Measurements from ENCODE around the gene HIBADH.
"Not testable (repeated sequence)": the region's sequence is repeated elsewhere in the genome, so short reads cannot be mapped to it uniquely, and the experiment has no call there.

HIBADH gene

DNA sequence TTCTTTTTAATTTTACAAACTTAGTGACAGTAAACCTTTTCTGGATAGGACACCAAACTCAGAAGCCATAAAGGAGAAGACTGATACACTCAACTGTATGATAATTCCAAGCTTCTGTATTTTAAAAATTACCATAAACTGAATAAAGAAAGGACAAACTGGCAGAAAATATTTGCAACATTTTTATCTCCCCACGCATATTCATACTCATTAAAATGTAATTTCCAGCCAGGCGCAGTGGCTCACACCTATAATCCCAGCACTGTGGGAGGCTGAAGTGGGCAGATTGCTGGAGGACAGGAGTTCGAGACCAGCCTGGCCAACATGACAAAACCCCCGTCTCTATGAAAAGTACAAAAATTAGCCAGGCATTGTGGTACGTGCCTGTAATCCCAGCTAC, 67.7 kb downstream of the HIBADH start:
- no peak for DNase-seq (ENCODE audit: low read depth)

DNA sequence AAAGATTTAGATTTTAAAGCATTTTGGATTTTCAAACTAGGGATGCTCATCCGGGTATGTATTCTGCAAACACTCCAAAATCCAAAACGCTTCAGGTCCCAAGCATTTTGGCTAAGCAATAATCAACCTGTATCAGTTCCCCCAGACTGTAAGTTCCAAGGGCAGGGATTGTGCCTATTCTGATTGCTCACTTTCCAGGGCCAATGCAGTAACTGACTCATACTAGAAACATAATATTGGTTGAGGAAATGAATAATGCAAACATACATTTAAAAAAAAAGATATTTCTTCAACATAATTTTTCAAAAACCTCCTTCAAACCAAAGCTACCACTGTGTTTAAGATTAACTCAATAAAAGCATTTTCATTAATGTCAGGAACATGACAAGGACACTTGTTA, 69.5 kb downstream of the HIBADH start:
- no peak for DNase-seq (ENCODE audit: low read depth)

DNA sequence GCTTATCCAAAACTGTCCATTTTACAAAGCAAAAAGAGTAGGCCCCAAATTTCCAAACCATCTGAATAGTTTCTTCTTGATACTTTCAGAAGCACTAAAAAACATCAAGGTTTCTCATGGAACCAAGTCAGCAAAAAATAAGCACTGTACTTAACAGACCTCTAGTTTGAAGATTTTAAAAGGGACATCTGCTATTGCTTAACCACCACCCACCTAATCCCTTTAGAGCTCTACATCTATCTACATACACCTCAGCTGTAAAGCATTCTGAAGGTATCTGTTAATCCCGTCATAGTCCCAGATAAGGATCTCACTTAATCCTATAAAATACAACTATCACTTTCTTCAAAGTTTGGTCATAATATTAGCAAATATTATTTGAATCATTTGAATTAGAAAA, 72.3 kb downstream of the HIBADH start:
- DNase-seq (ENCODE audit: low read depth) = no peak

DNA sequence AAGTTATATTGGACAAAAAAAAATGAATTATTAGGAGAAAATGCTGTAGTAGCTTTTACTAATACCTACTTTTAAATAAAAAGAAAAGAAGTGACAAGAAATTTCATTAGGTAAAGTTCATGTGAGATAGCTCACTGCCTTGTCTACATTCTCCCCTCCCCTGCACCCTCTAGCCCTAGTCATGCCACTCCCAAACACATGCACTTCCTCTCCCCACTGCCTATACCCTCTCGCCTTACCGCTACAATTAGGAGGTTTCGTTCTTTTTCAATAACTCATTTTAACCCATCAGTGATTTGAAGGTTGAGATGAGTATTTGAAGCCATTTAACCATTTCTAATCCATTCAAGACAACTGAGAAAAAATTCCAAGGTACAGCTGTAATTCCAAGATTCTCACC, 75.3 kb downstream of the HIBADH start:
- DNase-seq (ENCODE audit: low read depth) = no peak

DNA sequence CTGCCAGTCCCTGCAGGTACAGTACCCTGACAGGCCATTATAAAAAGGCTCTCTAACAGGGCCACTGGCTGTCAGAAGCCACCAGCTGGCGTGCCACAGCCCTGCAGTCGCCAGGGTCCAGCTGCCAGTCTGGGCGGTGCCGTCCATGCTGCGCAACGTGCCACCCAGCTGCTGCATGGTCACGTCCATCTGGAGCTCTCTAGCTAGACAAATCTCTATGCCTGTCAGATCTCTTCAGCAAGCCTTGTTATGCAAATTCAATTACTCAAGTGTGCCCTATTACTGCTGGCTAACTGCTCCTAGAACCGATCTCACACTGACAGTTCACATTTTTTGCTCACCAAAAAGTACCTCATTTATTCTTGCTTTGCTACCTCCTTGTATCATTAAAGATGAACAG, 75.9 kb downstream of the HIBADH start:
- DNase-seq (ENCODE audit: low read depth) = no peak

DNA sequence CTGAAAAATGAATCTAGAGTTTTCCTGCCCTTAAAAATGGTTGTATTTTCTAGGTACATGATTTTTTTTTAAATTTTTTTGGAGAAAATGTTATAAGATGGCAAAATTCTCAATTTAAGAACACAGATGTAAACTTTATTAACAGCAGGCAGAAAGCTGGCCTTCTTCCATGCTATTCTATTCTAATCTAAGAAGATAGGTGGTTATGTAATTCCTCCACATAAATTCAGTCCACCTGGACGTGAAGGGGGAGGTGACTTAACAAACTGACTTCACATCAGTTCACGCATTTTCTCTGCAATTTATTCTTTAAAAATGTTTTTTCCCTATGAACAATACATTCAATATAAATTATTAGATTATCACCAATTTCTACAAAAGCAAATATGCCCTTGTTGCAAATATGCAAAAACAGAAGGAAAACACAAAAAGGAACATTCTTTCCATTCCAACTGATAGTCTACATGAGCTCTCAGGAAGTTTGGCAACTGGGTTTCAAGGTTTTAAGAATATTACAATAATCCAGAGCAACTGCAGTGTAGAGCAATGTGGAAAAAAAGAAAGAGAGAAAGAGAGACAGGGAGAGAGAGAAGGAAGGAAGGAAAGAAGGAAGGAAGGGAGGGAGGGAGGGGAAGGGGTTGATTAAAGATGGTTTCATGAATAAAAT, 76.8 kb downstream of the HIBADH start:
- no peak for DNase-seq (ENCODE audit: low read depth)

DNA sequence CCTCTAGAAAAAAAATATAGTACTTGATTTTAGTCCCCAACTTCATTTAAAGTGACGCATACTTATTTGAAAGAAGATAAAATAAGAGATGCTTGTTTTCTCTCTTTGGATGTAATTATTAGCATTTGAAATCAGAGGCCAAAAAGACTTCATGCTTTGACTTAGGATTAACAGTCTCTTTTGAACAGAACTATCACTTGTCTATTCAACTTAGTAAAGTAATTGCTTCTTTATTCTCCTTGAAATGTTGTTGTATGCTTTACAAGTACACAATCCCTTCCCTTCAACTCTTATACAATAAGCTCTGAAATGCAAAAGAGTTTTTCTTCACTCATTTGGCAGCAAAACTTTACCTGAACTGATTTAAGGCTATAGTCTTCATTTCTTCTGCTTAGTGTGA, 80.8 kb downstream of the HIBADH start:
- no peak for DNase-seq (ENCODE audit: low read depth)

DNA sequence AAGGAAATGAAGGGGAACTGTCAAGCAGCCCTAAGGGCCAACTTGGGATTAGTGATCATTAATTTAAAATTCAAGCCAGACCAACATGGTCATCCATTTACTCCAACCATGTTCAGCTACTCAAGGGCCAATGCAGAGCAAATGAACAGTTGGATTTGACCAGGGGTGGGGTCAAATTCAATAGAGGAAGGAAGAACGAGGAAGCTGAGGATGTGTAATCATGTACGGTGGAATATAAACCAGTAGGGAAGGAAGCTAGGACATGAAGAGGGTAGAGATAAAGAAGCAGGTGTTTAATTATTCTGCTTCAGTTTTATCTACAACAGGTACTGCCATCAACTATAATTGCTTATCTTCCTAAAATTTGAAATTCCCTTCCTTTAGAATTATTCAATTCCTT, 81.6 kb downstream of the HIBADH start:
- DNase-seq (ENCODE audit: low read depth) = no peak

DNA sequence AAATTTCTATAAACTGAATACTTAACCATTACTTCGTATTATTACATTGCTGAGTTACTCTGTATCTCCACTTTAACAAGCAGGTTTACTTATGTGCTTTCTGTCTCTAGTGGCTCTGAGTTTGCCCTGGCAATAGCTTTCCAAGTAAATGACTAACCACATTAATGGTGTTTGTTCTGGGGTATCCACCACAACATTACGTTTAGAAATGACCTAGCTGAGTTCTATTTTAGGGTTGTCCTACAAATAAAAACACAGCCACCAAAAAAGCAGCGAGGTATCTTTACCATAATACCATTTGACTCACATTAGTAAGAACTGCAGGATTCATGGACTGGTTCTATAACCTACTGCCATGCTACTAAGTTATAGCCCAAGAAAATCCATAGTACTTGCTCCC, 83.1 kb downstream of the HIBADH start:
- no peak for DNase-seq (ENCODE audit: low read depth)

DNA sequence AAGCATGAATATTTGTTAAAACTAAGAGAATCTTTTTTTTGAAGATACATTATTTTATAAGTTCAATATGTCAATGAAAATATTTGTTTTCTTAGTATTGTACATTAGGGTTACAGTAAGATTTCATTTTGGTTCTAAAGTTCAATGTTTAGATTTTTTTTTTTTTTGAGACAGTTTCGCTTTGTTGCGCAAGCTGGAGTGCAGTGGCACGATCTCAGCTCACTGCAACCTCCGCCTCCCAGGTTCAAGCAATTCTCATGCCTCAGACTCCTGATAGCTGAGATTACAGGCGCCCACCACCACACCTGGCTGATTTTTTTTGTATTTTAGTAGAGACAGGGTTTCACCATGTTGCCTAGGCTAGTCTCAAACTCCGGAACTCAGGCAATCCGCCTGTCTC, 84.5 kb downstream of the HIBADH start:
- not testable (repeated sequence) for DNase-seq (ENCODE audit: low read depth)

DNA sequence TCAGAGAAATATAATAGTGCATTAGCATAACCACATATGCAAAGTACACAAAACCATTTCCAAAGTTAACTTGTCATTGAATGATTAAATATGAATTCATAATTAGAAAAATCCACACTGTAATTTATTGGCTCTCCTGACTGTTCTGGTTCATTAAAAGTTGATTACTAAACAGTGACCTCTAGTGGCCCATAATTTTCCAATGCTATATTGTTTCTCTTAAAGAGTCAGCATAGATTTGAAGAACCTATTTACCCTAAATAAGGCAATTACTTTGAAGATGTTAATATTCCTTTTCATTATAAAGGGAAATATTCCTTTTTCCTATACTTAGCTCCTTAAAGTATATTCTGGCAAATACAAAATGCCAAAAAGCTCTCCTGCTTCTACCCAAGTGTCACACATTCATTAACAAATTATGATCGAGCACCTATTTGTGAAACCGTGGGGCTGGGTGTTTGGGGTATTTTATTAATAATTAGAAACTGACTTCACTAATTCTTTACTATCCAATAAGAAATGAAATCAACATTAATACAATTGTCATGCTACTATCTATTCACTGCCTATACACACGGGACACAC, 86.2 kb downstream of the HIBADH start:
- DNase-seq (ENCODE audit: low read depth) = no peak

DNA sequence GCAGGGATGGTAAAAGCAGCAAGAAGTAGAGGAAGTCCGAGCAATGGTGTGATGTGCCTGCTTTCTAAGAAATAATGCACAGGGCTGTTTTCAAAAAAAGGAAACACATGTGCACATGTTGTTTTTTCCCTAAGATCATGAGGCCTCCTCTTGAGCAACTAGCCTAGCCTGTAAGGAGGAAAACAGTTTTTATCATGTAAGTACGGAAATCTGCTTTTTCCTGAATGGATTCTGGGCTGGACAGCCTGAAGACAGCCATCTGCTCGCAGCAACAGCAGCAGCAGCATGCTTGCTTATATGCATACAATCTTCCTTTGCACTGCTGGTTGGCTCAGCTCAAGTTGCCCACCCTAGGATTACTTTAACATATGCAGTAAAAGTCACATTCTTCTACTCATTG, 87.1 kb downstream of the HIBADH start:
- no peak for DNase-seq (ENCODE audit: low read depth)

DNA sequence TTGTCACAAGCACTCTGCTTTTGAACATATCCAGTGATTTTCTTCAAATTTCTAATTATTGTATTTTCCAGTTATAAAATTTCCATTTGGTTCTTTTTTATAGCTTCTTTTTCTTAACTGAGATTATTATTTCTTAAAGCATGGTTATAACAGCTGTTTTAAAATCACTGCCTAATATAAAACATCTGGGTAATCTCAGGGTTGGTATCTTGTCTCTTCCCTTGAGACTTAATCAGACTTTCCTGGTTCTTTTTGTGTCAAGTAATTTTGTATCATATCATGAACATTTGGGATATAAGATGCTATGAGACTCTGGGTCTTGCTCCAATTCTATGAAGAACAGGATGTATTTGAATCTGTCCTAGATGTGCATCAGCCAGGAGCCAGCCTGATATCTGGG, 93.6 kb downstream of the HIBADH start:
- no peak for DNase-seq (ENCODE audit: low read depth)

DNA sequence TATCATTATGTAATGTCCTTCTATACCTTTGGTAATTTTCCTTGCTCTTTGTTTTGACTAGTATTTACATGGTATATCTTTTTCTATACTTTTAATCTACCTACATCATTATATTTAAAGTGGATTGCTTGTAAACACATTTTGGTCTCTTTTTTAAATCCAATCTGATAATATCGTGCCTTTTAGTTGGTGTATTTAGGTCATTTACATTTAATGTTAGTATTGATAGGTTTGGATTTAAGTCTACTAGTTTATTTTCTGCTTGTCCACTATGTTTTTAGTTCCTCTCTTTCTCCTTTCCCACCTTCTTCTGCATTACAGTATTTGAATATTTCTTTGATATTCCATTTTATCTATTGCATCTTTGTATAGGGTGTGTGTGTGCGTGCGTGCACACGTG, 95.4 kb downstream of the HIBADH start:
- no peak for DNase-seq (ENCODE audit: low read depth)

DNA sequence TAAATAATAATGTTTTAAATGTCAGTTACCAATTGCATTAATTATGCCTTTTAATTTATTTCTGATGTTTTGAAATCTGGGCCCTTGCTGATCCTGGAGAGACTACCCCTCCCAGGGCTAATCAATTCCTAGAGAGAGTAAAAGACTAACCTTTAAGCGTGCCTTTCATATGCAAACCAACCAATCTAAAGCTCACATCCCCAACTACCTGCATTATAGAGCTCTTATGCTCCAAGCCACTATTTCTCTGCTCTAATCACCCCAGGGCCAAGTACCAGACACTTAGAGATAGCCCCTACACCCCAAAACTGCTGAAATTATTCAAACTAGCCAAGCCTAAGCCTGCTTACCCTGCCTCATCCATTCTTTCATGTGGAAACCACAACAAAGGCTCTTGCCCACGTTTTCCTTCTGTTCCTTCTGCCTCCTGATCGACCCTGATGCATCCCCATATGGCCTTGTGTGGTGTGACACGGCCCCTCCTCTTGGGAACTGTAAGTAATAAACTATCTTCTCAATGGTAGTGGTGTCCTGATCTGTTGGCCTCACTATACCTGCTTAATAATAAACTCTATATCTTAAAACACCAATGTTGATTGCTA, 97.7 kb downstream of the HIBADH start:
- no peak for DNase-seq (ENCODE audit: low read depth)

DNA sequence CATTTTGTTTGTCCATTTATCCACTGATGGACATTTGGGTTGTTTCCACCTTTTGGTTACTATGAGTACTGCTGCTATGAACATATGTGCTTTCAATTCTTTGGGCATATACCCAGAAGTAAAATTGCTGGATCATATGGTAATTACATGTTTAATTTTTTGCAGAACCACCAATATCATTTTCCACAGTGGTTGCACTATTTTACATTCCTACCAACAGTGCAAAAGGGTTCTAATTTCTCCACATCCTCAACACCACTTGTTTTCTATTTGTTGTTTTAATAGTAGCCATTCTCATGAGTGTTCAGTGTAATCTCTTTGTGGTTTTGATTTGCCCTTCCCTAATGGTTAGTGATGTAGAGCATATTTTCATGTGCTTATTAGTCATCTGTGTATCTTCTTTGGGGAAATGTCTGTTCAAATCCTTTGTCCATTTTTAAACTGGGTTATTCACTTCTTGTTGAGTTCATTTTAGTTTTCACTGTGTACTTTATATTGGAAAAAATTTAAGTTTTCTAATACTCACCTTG, 101.9 kb downstream of the HIBADH start:
- DNase-seq (ENCODE audit: low read depth) = no peak

DNA sequence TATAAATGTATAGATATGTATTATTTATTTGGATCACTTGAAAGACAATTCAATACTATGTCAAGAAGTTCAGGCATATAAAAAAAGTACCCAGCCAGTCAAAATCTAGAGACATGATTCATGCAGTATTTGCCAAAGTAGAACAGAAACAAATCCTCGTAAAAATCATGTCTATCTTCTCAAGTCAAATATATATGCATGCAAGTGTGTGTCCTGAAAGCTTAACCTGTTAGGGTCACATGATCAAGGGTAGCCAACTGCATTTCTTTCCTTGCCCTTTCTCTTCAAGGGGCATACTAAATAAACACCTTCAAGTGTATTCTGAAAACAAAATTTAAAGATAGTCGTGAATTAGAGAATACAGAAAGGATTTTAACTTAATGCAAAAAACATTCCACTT, 107.0 kb downstream of the HIBADH start:
- no peak for DNase-seq (ENCODE audit: low read depth)

DNA sequence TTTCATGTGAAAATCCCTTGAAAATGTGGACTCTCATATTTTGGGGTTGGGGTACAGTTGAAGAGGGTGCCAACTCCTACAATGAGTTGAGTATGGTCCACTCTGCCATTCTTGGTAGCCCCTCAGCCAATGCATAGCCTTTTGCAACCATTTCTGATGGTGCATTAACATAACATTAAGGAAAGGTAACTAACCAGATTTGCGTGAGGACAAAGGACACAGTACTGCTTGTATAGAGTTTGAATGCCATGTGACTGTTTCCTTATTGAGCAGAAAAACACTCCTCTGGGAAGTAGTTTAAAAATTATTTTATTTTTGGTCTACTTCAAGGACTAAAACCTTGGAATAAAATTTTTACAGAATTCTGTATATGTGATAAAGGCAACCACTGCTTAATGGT, 107.9 kb downstream of the HIBADH start:
- no peak for DNase-seq (ENCODE audit: low read depth)

DNA sequence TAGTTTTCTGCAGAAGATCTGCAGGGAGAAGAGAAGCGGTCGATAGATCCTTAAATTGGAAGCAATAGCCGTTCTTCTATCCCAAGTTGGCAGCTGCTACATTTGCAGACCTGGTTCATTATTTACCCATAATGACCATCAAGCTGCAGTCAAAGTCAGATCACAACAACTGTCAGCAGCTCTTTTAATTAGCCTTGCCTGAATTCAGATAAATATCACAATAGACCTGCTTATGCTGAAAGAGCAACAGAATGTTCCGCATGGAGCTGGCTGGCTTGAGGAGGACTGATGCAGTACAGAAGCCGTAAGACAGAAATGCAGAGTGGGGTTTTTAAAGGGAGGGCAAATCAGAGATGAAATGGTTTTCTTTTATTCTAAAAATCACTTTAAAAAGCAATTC, 109.4 kb downstream of the HIBADH start:
- DNase-seq (ENCODE audit: low read depth) = no peak

DNA sequence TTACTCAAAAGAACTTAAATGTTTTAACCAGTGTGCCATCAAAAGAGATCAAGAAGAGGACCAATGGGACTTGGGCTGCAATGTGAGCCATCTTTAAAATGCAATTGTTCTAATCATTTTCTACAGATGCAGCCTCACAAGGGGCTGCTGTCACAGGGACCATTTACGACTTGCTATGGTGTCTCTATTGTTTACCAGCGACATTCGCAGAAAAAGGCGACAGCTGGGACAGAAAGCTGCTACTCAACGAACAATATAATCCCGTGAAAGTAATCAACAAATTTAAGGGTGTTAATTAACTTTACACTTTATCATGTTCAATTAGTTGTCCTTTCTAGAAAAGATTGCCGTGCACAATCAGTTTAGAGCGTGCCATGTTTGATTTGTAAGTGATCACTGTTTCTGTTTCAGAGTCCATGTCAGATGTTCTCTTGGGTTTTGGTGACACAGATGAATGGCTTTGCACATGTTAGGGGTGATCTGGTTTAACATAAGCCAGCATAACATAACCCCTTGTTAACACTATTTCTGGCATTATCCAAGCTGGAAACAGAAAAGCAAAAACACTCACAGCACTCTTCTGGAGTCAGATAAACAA, 110.8 kb downstream of the HIBADH start:
- DNase-seq (ENCODE audit: low read depth) = no peak

DNA sequence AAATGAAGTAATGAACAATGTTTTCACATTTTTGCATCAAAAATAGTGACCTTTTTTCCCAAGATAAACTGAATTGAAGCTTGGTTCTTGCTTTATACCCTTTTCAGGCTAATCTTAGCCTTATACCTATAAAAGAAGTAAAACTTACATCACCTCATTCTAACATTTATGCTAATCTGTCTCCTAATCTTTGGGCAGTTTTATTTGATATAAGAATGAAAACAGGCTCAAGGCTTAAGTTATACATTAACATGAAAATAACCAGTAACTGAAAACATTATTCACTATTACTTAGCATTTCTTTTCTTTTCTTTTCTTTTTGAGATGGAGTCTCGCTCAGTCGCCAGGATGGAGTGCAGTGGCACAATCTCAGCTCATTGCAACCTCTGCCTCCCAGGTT, 113.1 kb downstream of the HIBADH start:
- DNase-seq (ENCODE audit: low read depth) = no peak

DNA sequence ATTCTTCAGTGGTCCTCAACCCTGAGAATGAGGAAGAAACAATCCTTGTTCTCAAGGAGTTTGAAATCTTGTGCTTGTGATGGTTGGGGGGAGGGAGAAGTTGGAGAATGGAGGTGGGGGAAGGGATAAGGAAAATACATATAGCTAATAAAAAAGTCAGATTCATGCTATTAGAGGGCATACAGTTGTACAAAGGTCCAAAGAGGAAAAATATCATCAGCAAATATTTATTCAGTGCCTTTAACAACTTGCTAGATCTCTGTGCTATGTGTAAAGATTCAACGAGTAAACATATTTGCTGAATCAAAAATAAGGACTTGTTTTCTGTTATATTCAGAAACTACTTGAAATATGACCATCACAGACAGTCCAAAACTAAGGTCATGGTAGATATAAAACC, 114.4 kb downstream of the HIBADH start:
- DNase-seq (ENCODE audit: low read depth) = no peak

DNA sequence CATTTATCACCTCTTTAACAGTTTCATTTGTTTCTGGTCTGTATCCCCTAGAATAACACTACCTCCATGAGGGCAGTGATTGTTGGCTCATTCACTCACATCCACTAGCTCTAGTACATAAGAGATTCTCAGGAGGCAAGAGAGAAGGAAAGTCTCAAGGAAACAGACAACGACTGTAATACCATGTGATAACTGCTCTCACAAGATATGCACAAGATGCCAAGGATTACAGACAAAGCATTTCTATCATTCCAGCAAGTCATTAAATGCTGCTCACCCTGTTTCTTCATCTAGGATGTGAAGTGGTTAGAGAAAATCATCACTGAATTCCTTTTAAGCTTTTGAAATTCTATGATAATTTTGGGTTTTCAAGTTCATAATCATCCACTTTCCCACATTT, 115.3 kb downstream of the HIBADH start:
- DNase-seq (ENCODE audit: low read depth) = no peak
